H1 (cell line): ENCODE data around the gene VSIR. TPM values are rescaled to one million over a fixed set of nuclear protein-coding genes. Genes with fewer than 3 reads are reported as not detected.

ENCODE experiments used
- CTCF ChIA-PET: fragments of 300-600 bp; sonication (Branson Sonifier 250); formaldehyde crosslinking; loops from one replicate; lab custom pipeline; 2021; ENCODE audit not compliant: partially characterized antibody; lab: Charles Lee
- POLR2A ChIA-PET: fragments of 300-600 bp; sonication (Branson Sonifier 250); formaldehyde crosslinking; loops from one replicate; lab custom pipeline; 2021; ENCODE audit warnings: inconsistent platforms; ENCODE audit not compliant: partially characterized antibody; lab: Charles Lee
- DNase-seq, 2 experiments: peaks; one replicate each; pipeline versions ENCODE4 v3.0.0 to v3.0.0-alpha.2; 2010 to 2022; ENCODE audit warnings: low spot score in 2 of 2, low read depth in 1 of 2, mixed read lengths in 1 of 2
- FAIRE-seq: peaks from 2 replicates; lab custom pipeline; 2011; peaks lifted over from hg19 to GRCh38; lab: Jason Lieb, UNC
- H2AFZ ChIP-seq: 2 replicates; pipeline ENCODE4 v1.8.1; 2012; ENCODE audit warnings: low read length, inconsistent platforms
- H2AK5ac ChIP-seq: 2 replicates; pipeline ENCODE4 v1.6.1; 2013; ENCODE audit warnings: low read depth, low read length
- H2BK120ac ChIP-seq: replicated peaks from 2 replicates; pipeline ENCODE3; 2013; ENCODE audit warnings: low read depth, low read length, inconsistent platforms
- H2BK12ac ChIP-seq: 2 replicates; pipeline ENCODE4 v1.6.1; 2013; ENCODE audit warnings: low read depth, low read length
- H2BK15ac ChIP-seq: 2 replicates; pipeline ENCODE4 v1.6.1; 2013; ENCODE audit warnings: low read length
- H2BK20ac ChIP-seq: 2 replicates; pipeline ENCODE4 v1.6.1; 2013; ENCODE audit warnings: low read length
- H2BK5ac ChIP-seq: 2 replicates; pipeline ENCODE4 v1.6.1; 2013; ENCODE audit warnings: low read depth, low read length
- H3K14ac ChIP-seq: 2 replicates; pipeline ENCODE4 v1.6.1; 2013; ENCODE audit warnings: inconsistent platforms; ENCODE audit not compliant: insufficient read length
- H3K18ac ChIP-seq: 2 replicates; pipeline ENCODE4 v1.6.1; 2013; ENCODE audit warnings: low read length; ENCODE audit errors: extremely low read depth
- H3K23ac ChIP-seq: 2 replicates; pipeline ENCODE4 v1.6.1; 2013; ENCODE audit warnings: inconsistent platforms; ENCODE audit not compliant: insufficient read length
- H3K23me2 ChIP-seq: 2 replicates; pipeline ENCODE4 v1.6.1; 2013; ENCODE audit warnings: low read depth, low read length
- H3K27ac ChIP-seq: 2 replicates; pipeline ENCODE4 v1.6.1; 2011; ENCODE audit warnings: low read depth, low read length, inconsistent platforms
- H3K27me3 ChIP-seq, 4 experiments: replicated peaks in 1 of 4; 1 replicate in 1 of 4; 2 replicates in 3 of 4; pipeline versions ENCODE4 v1.6.1 to v1.8.1; 2011 to 2013; ENCODE audit warnings: low read length in 3 of 4, mild to moderate bottlenecking in 3 of 4, inconsistent platforms in 2 of 4, mixed read lengths in 2 of 4, moderate library complexity in 1 of 4; ENCODE audit not compliant: control insufficient read depth in 3 of 4, insufficient read depth in 3 of 4; ENCODE audit errors: extremely low read depth in 1 of 4
- H3K36me3 ChIP-seq, 4 experiments: 2 replicates each; pipeline versions ENCODE4 v1.6.1 to v1.8.1; 2011 to 2013; ENCODE audit warnings: mild to moderate bottlenecking in 4 of 4, low read length in 3 of 4, moderate library complexity in 2 of 4, control low read depth in 1 of 4, inconsistent platforms in 1 of 4; ENCODE audit not compliant: insufficient read depth in 4 of 4, control insufficient read depth in 2 of 4
- H3K4ac ChIP-seq: replicated peaks from 2 replicates; pipeline ENCODE3; 2013; ENCODE audit warnings: low read length, low read depth, mixed read lengths, inconsistent platforms; ENCODE audit not compliant: insufficient read length
- H3K4me1 ChIP-seq, 4 experiments: replicated peaks in 1 of 4; 1 replicate in 1 of 4; 2 replicates in 3 of 4; pipeline versions ENCODE4 v1.6.1 to v1.8.1; 2011 to 2013; ENCODE audit warnings: low read length in 3 of 4, inconsistent platforms in 2 of 4, mixed read lengths in 1 of 4; ENCODE audit not compliant: insufficient read depth in 4 of 4, control insufficient read depth in 3 of 4
- H3K4me2 ChIP-seq, 2 experiments: 2 replicates each; pipeline versions ENCODE4 v1.6.1 to v1.8.1; 2011 to 2013; ENCODE audit warnings: low read depth in 2 of 2, low read length in 2 of 2, control low read depth in 1 of 2, inconsistent platforms in 1 of 2, mild to moderate bottlenecking in 1 of 2; ENCODE audit not compliant: insufficient read depth in 1 of 2
- H3K4me3 ChIP-seq, 4 experiments: fragments of 200-600, 300-600 bp in 1 of 4; sonication (generic), shearing (Covaris generic), sonication (Bioruptor Twin) in 1 of 4; 2 replicates each; pipeline versions ENCODE4 v1.5.1 to v1.8.1; 2011 to 2016; ENCODE audit warnings: low read length in 4 of 4, low read depth in 3 of 4, control low read depth in 2 of 4, inconsistent platforms in 2 of 4, mild to moderate bottlenecking in 2 of 4, mixed read lengths in 1 of 4, moderate library complexity in 1 of 4; ENCODE audit not compliant: insufficient read depth in 2 of 4; ENCODE audit errors: extremely low read depth in 1 of 4
- H3K56ac ChIP-seq: replicated peaks from 2 replicates; pipeline ENCODE3; 2013; ENCODE audit warnings: low read depth, mild to moderate bottlenecking, mixed read lengths, low read length, inconsistent platforms; ENCODE audit not compliant: insufficient read length
- H3K79me1 ChIP-seq: 2 replicates; pipeline ENCODE4 v1.6.1; 2013; ENCODE audit warnings: low read depth, low read length, control low read depth
- H3K79me2 ChIP-seq, 2 experiments: 2 replicates each; pipeline versions ENCODE4 v1.6.1 to v1.8.1; 2012 to 2013; ENCODE audit warnings: low read length in 2 of 2, mild to moderate bottlenecking in 2 of 2, inconsistent platforms in 1 of 2; ENCODE audit not compliant: insufficient read depth in 2 of 2, control insufficient read depth in 1 of 2
- H3K9ac ChIP-seq, 4 experiments: replicated peaks in 1 of 4; 1 replicate in 1 of 4; 2 replicates in 3 of 4; pipeline versions ENCODE4 v1.6.1 to v1.8.1; 2011 to 2013; ENCODE audit warnings: low read depth in 3 of 4, low read length in 3 of 4, control low read depth in 2 of 4, mild to moderate bottlenecking in 2 of 4, moderate library complexity in 2 of 4, inconsistent platforms in 1 of 4; ENCODE audit errors: extremely low read depth in 1 of 4
- H3K9me3 ChIP-seq, 2 experiments: 2 replicates each; pipeline versions ENCODE4 v1.6.1 to v1.8.1; 2012 to 2013; ENCODE audit warnings: mild to moderate bottlenecking in 2 of 2, moderate library complexity in 2 of 2, control low read depth in 1 of 2, inconsistent platforms in 1 of 2, low read depth in 1 of 2, low read length in 1 of 2, mixed read lengths in 1 of 2; ENCODE audit not compliant: insufficient read depth in 2 of 2
- H4K20me1 ChIP-seq, 2 experiments: replicated peaks in 1 of 2; 2 replicates each; pipeline versions ENCODE3 to v1.8.1; 2011 to 2013; ENCODE audit warnings: inconsistent platforms in 2 of 2, low read length in 2 of 2, mild to moderate bottlenecking in 1 of 2; ENCODE audit not compliant: insufficient read depth in 2 of 2, control insufficient read depth in 1 of 2
- H4K5ac ChIP-seq: 2 replicates; pipeline ENCODE4 v1.6.1; 2013; ENCODE audit warnings: low read length, low read depth, mixed read lengths, inconsistent platforms; ENCODE audit not compliant: insufficient read length
- H4K8ac ChIP-seq: 2 replicates; pipeline ENCODE4 v1.8.0; 2013; ENCODE audit warnings: mild to moderate bottlenecking, moderate library complexity, low read length, inconsistent platforms; ENCODE audit not compliant: insufficient read depth; ENCODE audit errors: extremely low read depth
- H4K91ac ChIP-seq: replicated peaks from 2 replicates; pipeline ENCODE3; 2013; ENCODE audit warnings: low read length, mixed read lengths, inconsistent platforms; ENCODE audit not compliant: insufficient read length
- BRCA1 ChIP-seq: IDR thresholded peaks from 2 replicates; pipeline ENCODE4 v1.6.1; 2012; ENCODE audit warnings: low read depth, low read length, improper control_type of control experiment
- EZH2 ChIP-seq: fragments of 200-600 bp; sonication (generic); IDR thresholded peaks from 2 replicates; pipeline ENCODE4 v1.7.1; 2012; ENCODE audit warnings: low read depth, mild to moderate bottlenecking, moderate library complexity, low read length, inconsistent platforms; ENCODE audit not compliant: severe bottlenecking
- MAFK ChIP-seq: IDR thresholded peaks from 2 replicates; pipeline ENCODE4 v1.6.1; 2012; ENCODE audit warnings: low read depth, mild to moderate bottlenecking, improper control_type of control experiment, low read length
- MAX ChIP-seq: IDR thresholded peaks from 2 replicates; pipeline ENCODE4 v1.6.1; 2012; ENCODE audit warnings: inconsistent platforms
- PHF8 ChIP-seq: fragments of 200-600 bp; sonication (generic); conservative IDR thresholded peaks from 2 replicates; pipeline ENCODE4 v1.7.1; 2012; ENCODE audit warnings: low read depth, mild to moderate bottlenecking, inconsistent platforms, low read length, moderate library complexity
- POLR2A ChIP-seq, 2 experiments: IDR thresholded peaks; 1 replicate in 1 of 2; 2 replicates in 1 of 2; pipeline ENCODE4 v1.6.1; 2011; ENCODE audit warnings: low read depth in 2 of 2, low read length in 2 of 2, mild to moderate bottlenecking in 2 of 2; ENCODE audit errors: control extremely low read depth in 1 of 2
- RXRA ChIP-seq: IDR thresholded peaks from 2 replicates; pipeline ENCODE4 v1.6.1; 2011; ENCODE audit warnings: low read depth, mild to moderate bottlenecking, low read length, moderate library complexity; ENCODE audit not compliant: insufficient read depth
- SIRT6 ChIP-seq: IDR thresholded peaks from one replicate; pipeline ENCODE4 v1.7.1; 2012; ENCODE audit warnings: low read length, inconsistent platforms
- SP1 ChIP-seq: IDR thresholded peaks from 2 replicates; pipeline ENCODE4 v1.6.1; 2011; ENCODE audit warnings: low read depth, low read length
- SP4 ChIP-seq: IDR thresholded peaks from 2 replicates; pipeline ENCODE4 v1.6.1; 2012; ENCODE audit warnings: low read length, inconsistent platforms
- TAF1 ChIP-seq: IDR thresholded peaks from 2 replicates; pipeline ENCODE4 v1.6.1; 2011; ENCODE audit warnings: mild to moderate bottlenecking, low read depth, low read length
- ZNF274 ChIP-seq: IDR thresholded peaks from 2 replicates; pipeline ENCODE4 v1.7.0; 2012; ENCODE audit warnings: low read length, borderline replicate concordance; ENCODE audit errors: extremely low read depth
- WGBS, 2 experiments: shearing (Covaris generic) in 1 of 2; methylation state at CpG; one replicate each; pipeline versions ENCODE4 v1.1.6 to v1.1.7; 2013 to 2015; ENCODE audit warnings: low lambda C conversion rate in 2 of 2, mixed read lengths in 2 of 2, inconsistent platforms in 1 of 2, low coverage in 1 of 2, missing lambda C conversion rate in 1 of 2; ENCODE audit not compliant: insufficient replicate concordance in 2 of 2, insufficient coverage in 1 of 2, insufficient read length in 1 of 2; ENCODE audit errors: extremely low coverage in 1 of 2, missing lambda C conversion rate in 1 of 2; 5-methylcytosine and 5-hydroxymethylcytosine counted together
- polyA plus RNA-seq, 7 experiments: library from polyadenylated mRNA; depleted of rRNA in 3 of 7; stranded (reverse) in 5 of 7; unstranded in 2 of 7; fragments of >200 nt in 5 of 7; fragments of 200-250 nt in 2 of 7; gene quantifications; 1 replicate in 5 of 7; 2 replicates in 1 of 7; 4 replicates in 1 of 7; pipeline versions ENCODE4 v1.2.1 to v1.2.3, GENCODE V29; 2011 to 2013; ENCODE audit warnings: missing spikeins in 2 of 7, mixed read lengths in 2 of 7
- total RNA-seq: library from RNA; stranded (reverse); fragmentation: NEBNext Ultra II Directional; extraction: Animal tissue kit (Norgen Biotek cat#: 25700); gene quantifications from 2 replicates; pipeline ENCODE4 v1.2.1, GENCODE V29; 2021

VSIR gene
- total and polyA plus RNA-seq, 2 of the 8 experiments (the other 6 are each of a cell fraction or from before 2014, with no cell fraction given), result 0.33 TPM; not detected in 1

- Histone ChIP-seq H3K4me3 (no peak overlapping the region), H3K4me2 (no peak overlapping the region), H2BK15ac (no peak overlapping the region), H4K8ac (no peak overlapping the region), H2BK20ac (no peak overlapping the region), H3K79me1 (no peaks in the 10 kb centered on the region), H3K9ac (no peak overlapping the region), H4K20me1 (no peaks in the 10 kb centered on the region), H3K27ac (no peak overlapping the region), H3K79me2 (no peaks in the 10 kb centered on the region), H3K36me3 (no peaks in the 10 kb centered on the region), H2BK5ac (no peak overlapping the region), H3K23me2 (no peaks in the 10 kb centered on the region), H2BK120ac (no peak overlapping the region), H3K14ac (no peak overlapping the region), H2AK5ac (no peak overlapping the region), H3K9me3 (no peaks in the 10 kb centered on the region), H4K91ac (no peak overlapping the region)
- CTCF ChIA-PET, result interaction anchor here (0.9 to 6.2 kb wide), 14 partner anchors 8 to 258 kb away, joined by 3 to 42 read pairs (median 6); partner anchors contain the start of gene C10orf105
- no peak for TF ChIP-seq SIRT6
- TF ChIP-seq TAF1, result no peak
- no peak for TF ChIP-seq MAFK
- no peak for TF ChIP-seq SP1
- no peak for TF ChIP-seq PHF8
- TF ChIP-seq RXRA, result no peak
- TF ChIP-seq POLR2A (IDR thresholded peaks at IDR 0.05; ENCODE audit: control extremely low read depth in 1 of 2, low read depth in 2 of 2, low read length in 2 of 2), result no peak
- no peak for TF ChIP-seq BRCA1
- no peak for TF ChIP-seq SP4
- no peak for TF ChIP-seq EZH2
- TF ChIP-seq ZNF274, result no peak
- no peak for TF ChIP-seq MAX
- TF ChIP-seq, all 59 proteins: peak for 0
- H3K27me3 ChIP-seq, result no peaks in the 10 kb centered on the region
- H2BK12ac ChIP-seq, result no peak overlapping the region
- DNase-seq (no peak), FAIRE-seq (no peak)
- WGBS, 2 experiments, result 93% methylated on average over 12 of the region's 12 CpGs; no CpG with 5 or more reads in 1 of the 2 experiments
- no peak overlapping the region for H2AFZ ChIP-seq
- no peak overlapping the region for H4K5ac ChIP-seq
- H3K56ac ChIP-seq, result no peak overlapping the region
- peaks cover 0 to 9% (median 4%) of the 10 kb centered on the region in 4 experiments; a peak in 4 of 7 replicates for H3K4me1 ChIP-seq
- no peak overlapping the region for H3K18ac ChIP-seq
- H3K4ac ChIP-seq, result no peak overlapping the region
- H3K23ac ChIP-seq, result no peak overlapping the region
- POLR2A ChIA-PET, result no interaction called here
These were observed 41.5 kb downstream of the VSIR start for GRCh38 chr10:71731791-71732190.
